ENCODE measurements around the gene SLC7A8.

- TF ChIP-seq, protein P1, sequence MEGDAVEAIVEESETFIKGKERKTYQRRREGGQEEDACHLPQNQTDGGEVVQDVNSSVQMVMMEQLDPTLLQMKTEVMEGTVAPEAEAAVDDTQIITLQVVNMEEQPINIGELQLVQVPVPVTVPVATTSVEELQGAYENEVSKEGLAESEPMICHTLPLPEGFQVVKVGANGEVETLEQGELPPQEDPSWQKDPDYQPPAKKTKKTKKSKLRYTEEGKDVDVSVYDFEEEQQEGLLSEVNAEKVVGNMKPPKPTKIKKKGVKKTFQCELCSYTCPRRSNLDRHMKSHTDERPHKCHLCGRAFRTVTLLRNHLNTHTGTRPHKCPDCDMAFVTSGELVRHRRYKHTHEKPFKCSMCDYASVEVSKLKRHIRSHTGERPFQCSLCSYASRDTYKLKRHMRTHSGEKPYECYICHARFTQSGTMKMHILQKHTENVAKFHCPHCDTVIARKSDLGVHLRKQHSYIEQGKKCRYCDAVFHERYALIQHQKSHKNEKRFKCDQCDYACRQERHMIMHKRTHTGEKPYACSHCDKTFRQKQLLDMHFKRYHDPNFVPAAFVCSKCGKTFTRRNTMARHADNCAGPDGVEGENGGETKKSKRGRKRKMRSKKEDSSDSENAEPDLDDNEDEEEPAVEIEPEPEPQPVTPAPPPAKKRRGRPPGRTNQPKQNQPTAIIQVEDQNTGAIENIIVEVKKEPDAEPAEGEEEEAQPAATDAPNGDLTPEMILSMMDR (conservative IDR thresholded peaks at IDR 0.05; ENCODE audit: low read depth, low read length), result no peak
- TF ChIP-seq EZH2 (IDR thresholded peaks at IDR 0.05; ENCODE audit: low read length, unreplicated experiment), result no peak
- TF ChIP-seq EZH2phosphoT487 (IDR thresholded peaks at IDR 0.05; ENCODE audit: borderline replicate concordance, low read length), result no peak
These were observed 33.7 kb downstream of the SLC7A8 start for GRCh38 chr14:23149745-23150144.

All from PC-3 (cell line).